Activated naive CD4-positive, alpha-beta T cell treated with anti-CD3 and anti-CD28 coated beads, Interleukin-2, amount 50 U/mL, for 72 hours (primary cell): ENCODE results near the gene INTS7. TPM values are rescaled to one million over a fixed set of nuclear protein-coding genes. Genes with fewer than 3 reads are reported as not detected.
"Not testable (repeated sequence)": the region's sequence is repeated elsewhere in the genome, so short reads cannot be mapped to it uniquely, and the experiment has no call there.

Experiments
- ATAC-seq, 2 donors: fragments of 150-1000 bp; cut with Tn5 transposase; 2 replicates each; pipeline ENCODE4 v1.10.0; 2021; ENCODE audit warnings: mild to moderate bottlenecking in 2 of 2, moderate library complexity in 2 of 2
- DNase-seq, 2 donors: peaks; one replicate each; pipeline ENCODE4 v3.0.0; 2021 to 2022; ENCODE audit warnings: low spot score in 2 of 2
- H3K27ac Mint-ChIP-seq, 2 donors: one replicate each; pipeline ENCODE4 v1.8.0; 2022; ENCODE audit warnings: mild to moderate bottlenecking in 2 of 2, mixed read lengths in 2 of 2
- H3K36me3 Mint-ChIP-seq, 2 donors: one replicate each; pipeline ENCODE4 v1.8.0; 2022; ENCODE audit warnings: mixed read lengths in 2 of 2
- H3K9me3 Mint-ChIP-seq, 2 donors: one replicate each; pipeline ENCODE4 v1.8.0; 2022; ENCODE audit warnings: mixed read lengths in 2 of 2
- total RNA-seq, 2 donors: library from RNA; stranded (reverse); gene quantifications; one replicate each; pipeline ENCODE4 v1.2.3, GENCODE V29; 2022

Gene INTS7
- total RNA-seq, 2 donors from 2014 or later = 27.6 to 28.7 TPM

DNA sequence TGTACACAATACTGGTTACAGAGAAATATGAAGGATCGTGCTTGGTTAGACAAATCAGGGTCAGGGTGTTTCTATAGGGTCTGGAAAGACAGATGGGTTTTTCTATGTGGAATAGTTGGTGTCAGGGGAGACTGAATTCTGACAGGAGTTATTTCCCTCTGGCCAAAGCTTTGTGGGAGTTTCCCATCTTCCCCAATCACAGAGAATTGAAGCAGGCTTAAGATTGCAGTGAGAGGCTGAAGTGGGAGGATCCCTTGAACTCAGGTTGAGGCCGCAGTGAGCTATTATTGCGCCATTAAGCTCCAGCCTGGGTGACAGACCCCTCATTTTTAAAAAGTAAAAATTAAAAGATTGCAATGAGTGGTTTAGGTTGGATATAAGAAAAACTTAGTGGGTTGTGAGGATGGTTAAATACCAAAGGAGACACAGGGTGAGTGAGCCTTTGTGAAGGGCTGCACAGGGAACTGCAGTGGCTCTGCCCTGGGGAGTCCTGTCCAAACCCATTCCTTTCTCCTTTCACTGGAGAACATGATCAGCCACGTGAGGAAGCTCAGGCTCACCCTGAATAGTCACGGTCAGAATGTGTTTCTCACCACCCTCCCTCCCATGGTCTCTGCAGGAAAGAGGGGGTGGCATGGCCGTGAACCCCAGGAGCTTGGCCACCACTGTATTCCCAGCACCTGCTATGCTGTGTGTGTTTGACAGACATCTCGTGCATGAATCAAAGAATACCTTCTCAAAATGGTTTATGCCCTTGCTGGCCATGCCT lies 101.2 kb downstream of the INTS7 start:
- Mint-ChIP-seq H3K27ac (no peak overlapping the region), H3K9me3 (no peaks in the 10 kb centered on the region), H3K36me3 (no peaks in the 10 kb centered on the region)
- DNase-seq = no peak
- ATAC-seq = no peak

DNA sequence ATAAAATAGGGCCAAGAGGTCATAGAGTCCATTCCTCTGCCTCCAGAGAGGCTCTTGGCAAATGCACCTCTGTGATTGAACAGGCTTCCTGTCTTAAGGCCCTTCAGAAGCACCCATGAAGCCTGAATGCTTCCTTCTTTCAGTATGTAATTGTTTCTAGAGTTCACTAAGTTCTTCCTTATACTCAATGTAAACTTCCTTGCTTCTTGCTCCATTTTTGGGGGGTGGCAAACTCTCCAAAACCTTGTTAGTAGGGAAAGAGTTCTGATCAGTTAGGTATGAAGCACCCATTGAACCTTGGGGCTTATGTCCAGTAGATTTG lies 102.5 kb downstream of the INTS7 start:
- no peak overlapping the region for H3K27ac Mint-ChIP-seq
- H3K36me3 Mint-ChIP-seq = no peaks in the 10 kb centered on the region
- DNase-seq (no peak), ATAC-seq (no peak)
- H3K9me3 Mint-ChIP-seq = no peaks in the 10 kb centered on the region

DNA sequence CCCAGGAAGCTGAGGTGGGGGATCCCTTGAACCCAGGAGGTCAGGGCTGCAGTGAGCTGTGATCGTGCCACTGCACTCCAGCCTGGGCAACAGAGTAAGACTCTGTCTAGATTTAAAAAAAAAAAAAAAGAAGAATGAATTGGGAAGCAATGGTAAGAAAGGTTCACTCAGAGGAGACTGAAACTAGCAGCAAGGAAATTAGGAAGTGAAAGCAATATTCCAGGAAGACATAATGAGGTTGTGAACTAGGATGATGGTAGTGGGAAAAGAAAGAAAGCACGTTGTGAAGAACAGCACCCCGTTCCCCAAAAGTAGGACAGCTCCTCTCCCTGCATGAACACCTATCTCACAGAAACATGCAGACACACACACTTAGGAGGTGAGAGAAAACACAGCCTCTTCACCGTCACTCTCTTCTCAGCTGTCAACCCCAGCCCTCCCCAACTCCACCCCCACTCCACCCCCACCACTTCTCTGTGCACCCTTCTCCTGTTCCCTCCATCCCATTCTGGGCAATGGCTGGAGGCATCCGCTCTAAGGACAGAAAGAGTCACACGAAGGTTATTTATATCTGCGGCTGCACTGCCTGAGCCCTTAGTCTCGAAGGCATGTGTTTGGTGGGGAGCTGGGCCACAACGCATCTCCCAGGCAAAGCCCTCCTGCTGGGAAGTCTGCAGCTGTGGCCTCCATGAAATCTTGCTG lies 103.0 kb downstream of the INTS7 start:
- no peak for DNase-seq
- no peak overlapping the region for H3K27ac Mint-ChIP-seq
- no peaks in the 10 kb centered on the region for H3K9me3 Mint-ChIP-seq
- no peak for ATAC-seq
- H3K36me3 Mint-ChIP-seq = no peaks in the 10 kb centered on the region

DNA sequence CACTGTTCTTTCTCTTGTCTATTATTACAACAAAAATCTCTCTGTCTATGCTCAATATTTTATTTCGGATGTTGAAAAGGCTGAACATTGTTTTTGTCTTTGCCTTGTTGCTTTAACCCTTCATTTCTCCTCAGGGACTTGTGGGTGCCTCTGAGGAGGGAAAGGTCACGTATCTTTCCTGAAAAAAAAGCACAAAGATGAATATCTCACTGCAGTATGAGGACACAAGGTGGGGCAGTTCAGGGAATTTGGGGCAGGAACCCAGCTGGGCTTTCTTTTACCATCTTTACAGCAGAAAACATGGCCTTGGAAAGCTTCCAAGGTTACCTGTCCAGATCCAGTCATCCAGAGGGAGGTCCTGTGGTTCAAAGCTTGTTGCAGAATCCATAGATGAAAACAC lies 105.7 kb downstream of the INTS7 start:
- H3K36me3 Mint-ChIP-seq = no peaks in the 10 kb centered on the region
- no peak overlapping the region for H3K27ac Mint-ChIP-seq
- ATAC-seq (no peak), DNase-seq (no peak)
- no peaks in the 10 kb centered on the region for H3K9me3 Mint-ChIP-seq

DNA sequence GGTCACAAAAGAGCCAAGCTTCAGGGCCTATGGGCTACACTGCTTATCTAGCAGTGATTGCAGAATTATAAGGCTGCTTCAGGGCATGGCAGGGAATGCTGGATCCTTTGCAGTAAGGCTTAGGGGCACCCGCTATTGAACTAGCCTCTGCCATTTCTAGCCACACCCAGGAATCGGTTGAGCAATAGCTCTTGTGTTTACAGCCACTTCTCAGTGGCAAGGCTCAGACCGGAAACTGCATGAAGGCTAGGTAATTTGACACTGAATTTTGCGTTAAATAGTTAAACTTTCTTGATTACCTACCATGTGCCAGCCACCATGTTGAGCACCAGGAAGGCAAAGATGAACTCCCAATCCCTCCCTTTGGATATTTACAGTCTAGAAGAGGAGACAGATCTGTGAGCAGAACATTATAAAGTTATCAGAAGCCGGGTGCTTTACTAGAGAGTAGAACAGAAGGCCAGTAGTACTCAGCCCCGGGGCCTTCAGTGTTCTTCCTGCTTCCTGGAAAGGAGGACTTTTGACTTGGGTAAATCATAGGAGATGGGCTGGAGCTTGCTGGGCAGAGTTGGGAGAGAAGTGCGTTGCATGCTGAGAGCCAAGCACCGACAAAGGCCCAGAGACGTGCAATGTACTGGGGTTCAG lies 106.2 kb downstream of the INTS7 start:
- Mint-ChIP-seq H3K36me3 (no peaks in the 10 kb centered on the region), H3K27ac (no peak overlapping the region), H3K9me3 (no peaks in the 10 kb centered on the region)
- no peak for DNase-seq
- no peak for ATAC-seq

DNA sequence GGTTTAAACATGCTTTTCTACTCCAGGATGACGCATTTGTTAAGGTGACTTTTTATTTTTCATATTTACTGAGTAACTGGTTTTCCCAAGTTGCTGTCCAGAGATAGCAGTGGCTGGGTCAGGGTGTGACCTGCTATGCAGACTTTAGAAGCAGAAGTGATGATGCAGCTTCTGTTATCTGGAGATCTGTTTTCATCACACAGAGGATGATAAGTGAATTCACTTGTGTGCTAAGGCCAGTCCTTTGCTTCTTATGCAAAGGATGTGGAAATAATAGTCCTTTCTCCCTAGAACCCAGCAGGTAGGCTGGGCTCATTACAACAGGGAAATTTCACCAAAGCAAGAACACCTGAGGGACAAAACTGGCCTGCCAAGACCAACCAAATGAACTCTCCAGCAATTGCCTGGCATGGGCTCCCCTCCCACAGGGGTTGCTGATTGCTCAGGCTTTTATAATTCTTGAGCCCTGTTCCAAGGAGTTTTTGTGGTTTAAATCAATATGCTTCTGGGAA lies 107.0 kb downstream of the INTS7 start:
- no peak overlapping the region for H3K27ac Mint-ChIP-seq
- H3K9me3 Mint-ChIP-seq = no peaks in the 10 kb centered on the region
- H3K36me3 Mint-ChIP-seq = no peaks in the 10 kb centered on the region
- DNase-seq (no peak), ATAC-seq (no peak)

DNA sequence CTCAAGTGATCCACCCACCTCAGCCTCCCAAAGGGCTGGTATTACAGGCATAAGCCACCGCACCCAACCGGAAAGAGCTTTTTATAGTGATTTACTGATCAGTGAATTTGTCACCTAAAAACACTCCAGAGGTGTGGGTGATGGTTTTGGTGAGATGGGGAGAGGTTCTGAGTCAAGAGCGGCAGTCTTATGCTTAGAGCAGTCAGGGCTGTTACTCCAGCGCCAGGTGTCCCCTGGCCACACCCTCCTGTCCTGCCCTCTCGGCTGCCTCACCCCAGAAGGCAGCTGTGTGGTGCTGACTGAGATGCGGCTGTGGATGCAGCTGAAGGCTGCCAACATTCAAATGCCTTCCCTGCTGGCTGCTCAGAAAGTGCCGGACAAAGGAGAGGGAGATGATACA lies 110.3 kb downstream of the INTS7 start:
- ATAC-seq (peak in 1 of 2 donors; percentile 44), DNase-seq (no peak)
- Mint-ChIP-seq H3K36me3 (no peaks in the 10 kb centered on the region), H3K27ac (no peak overlapping the region), H3K9me3 (no peaks in the 10 kb centered on the region)

DNA sequence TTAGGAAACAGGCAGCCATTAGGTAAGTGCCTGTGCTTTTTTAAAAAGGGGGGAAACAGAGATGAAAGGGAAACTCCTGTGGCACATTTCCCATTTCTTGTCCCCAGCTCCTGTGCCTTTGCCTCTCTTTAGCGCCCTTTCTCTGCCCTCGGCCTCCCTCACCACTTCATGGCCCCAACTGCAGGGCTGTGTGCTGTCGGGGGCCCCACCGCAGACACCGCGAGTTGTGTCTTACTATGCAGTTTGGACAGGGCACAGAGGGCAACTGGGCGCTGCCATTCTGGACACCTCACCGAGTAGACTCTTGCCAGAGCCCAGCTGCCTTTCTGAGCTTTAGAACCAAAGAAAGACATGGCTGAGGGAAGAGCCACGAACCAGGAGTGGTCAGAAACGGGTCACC lies 111.1 kb downstream of the INTS7 start:
- DNase-seq (no peak), ATAC-seq (no peak)
- no peaks in the 10 kb centered on the region for H3K36me3 Mint-ChIP-seq
- H3K9me3 Mint-ChIP-seq = no peaks in the 10 kb centered on the region
- no peak overlapping the region for H3K27ac Mint-ChIP-seq

DNA sequence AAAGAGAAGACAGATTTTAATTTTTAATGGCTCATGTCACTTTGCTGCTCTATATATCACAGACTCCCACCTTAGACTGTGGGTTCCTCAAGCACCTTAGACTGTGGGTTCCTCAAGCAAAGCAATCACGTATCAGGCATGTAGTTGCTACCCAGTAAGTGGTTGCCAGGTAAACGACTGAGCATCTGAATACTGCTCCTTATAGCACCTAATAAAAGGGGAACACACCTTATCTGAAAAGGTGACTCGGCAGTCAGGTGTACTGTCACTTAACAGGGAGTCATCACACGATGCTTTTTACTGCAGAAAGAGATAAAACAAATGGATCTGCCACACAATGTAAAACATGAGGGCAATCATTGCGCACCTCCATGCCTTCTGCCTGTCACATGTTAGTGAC lies 112.3 kb downstream of the INTS7 start:
- Mint-ChIP-seq H3K36me3 (no peaks in the 10 kb centered on the region), H3K9me3 (no peaks in the 10 kb centered on the region), H3K27ac (no peak overlapping the region)
- DNase-seq (no peak), ATAC-seq (no peak)

DNA sequence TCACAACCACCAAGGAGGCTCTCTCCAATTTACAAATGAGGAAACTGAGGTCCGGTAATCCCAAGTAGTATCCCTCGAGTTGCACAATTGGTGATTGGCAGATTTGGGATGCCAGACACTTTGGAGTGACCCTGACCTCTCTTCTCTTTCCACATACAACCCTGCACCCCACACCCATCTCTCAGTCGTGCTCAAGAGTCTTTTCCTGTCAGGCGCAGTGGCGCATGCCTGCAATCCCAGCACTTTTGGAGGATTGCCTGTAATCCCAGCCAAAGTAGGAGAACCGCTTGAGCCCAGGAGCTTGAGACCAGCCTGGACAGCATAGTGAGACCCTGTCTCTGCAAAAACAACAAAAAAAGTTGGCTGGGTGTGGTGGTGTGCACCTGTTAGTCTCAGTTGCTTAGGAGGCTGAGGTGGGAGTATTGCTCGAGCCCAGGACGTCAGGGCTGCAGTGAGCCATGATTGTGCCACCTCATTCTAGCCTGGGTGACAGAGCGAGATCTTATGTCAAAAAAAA lies 113.7 kb downstream of the INTS7 start:
- Mint-ChIP-seq H3K36me3 (no peaks in the 10 kb centered on the region), H3K9me3 (no peaks in the 10 kb centered on the region), H3K27ac (no peak overlapping the region)
- DNase-seq = no peak
- ATAC-seq = no peak

DNA sequence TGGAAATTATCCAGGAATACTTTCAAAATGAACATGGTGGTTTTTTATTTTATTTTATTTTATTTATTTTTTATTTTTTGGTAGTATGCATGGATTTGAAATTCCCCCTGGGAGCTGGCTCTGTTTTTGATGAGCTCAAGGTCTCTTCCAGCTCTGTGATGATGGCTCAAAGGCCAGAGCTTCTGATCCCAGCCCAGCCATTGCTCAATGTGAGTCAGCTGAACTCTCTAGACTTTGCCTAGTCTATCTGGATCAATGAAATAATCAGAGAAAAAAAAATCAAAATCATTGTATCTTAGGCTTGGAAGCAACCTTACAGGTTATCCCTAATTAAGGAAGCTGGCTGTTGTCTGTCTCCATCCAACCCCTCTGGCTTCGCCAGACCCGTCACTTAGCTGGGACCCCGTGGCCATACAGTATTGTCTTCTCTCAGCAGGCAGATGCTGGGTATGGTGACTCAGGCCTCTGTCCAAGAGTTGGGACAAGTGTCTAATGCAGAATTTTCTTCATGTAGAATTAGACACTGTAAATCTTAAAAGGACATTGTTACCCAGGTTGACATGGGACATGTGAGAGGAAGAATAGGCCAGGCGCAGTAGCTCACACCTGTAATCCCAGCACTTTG lies 114.6 kb downstream of the INTS7 start:
- Mint-ChIP-seq H3K27ac (peak overlapping the region in 1 of 2 donors; percentile 70), H3K9me3 (peaks cover 0 to 8% of the 10 kb centered on the region in 2 donors), H3K36me3 (no peaks in the 10 kb centered on the region)
- ATAC-seq (no peak), DNase-seq (no peak)

DNA sequence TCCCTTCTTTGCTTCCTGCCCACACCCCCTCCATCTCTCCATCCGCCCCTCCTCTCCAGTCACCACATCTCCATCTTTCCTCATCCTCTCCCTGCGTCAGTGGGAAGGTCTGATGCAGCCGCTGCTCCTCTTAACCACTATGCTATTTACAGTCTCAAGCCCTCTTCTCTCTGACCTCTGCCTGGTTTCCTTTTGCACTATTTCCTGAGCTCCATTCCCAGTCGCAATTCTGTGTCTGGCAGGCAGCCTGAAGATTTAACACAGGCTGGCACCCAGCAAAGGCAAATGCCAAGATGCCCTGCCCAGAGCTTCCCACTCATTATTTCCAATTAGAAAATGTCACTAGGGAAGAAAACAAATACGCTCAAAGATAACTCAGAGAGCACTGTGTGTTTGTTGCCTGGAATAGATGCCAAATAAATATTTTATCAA lies 115.2 kb downstream of the INTS7 start:
- Mint-ChIP-seq H3K36me3 (no peaks in the 10 kb centered on the region), H3K27ac (no peak overlapping the region), H3K9me3 (peaks cover 0 to 11% of the 10 kb centered on the region in 2 donors)
- ATAC-seq (no peak), DNase-seq (no peak)

DNA sequence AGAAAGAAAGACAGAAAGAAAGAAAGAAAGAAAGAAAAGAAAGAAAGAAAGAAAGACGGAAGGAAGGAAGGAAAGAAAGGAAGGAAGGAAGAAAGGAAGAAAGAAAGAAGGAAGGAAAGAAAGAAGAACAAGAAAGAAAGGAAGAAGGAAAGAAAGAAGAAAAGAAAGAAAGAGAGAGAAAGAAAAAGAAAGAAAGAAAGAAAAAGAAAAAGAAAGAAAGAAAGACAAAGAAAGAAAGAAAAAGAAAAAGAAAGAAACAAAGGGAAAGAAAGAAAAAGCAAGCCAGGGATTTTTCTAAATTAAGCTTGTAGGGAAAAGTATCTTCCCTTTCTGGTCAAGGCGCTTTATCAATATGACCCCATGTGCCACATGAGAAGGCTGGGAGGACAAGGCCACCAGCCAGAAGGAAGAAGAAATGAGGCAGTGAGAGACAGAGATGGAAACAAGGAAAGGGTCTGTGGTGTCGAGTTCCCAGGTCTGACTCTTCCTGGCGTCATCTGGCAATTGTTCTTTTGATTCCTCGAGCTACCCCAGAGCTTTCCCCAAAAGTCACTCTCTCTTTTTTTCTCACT lies 116.4 kb downstream of the INTS7 start:
- ATAC-seq (no peak), DNase-seq (no peak)
- peaks cover 0 to 11% of the 10 kb centered on the region in 2 donors for H3K9me3 Mint-ChIP-seq
- no peaks in the 10 kb centered on the region for H3K36me3 Mint-ChIP-seq
- no peak overlapping the region for H3K27ac Mint-ChIP-seq

DNA sequence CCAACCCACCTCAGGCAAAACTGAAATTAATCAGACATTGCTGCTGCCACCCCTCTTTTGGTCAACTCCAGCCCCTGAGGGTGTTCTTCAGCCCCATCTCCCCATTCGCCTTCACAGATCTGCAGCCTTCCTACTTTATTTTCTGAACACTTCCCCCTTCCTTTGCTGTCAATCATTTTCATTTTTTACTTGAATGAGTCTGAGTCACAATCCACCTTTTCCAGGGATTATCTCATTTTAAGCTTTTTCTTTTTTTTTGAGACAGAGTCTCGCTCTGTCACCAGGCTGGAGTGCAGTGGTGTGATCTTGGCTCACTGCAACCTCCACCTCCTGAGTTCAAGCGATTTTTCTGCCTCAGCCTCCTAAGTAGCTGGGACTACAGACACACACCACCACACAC lies 118.9 kb downstream of the INTS7 start:
- H3K9me3 Mint-ChIP-seq = peaks cover 0 to 11% of the 10 kb centered on the region in 2 donors
- not testable (repeated sequence) for DNase-seq, H3K27ac Mint-ChIP-seq, ATAC-seq, H3K36me3 Mint-ChIP-seq

DNA sequence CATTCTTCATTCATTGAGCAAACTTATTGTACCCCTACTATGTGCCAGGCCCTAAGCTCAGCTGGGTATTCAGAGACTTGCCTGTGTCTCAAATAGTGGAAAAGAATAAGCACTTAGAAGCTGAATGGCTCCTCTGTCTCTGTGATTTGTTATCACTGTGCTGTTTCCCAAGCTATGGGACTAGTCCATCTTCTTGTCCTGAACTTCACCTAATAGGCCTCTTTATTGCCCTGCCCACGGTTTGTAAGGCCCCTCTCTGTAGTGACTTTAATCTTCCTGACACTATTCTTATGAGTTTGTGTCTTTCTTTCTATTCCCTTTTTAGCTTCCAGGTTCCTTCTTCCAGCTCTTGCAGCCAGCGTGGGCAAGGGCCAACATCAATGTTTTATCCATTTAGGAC lies 119.4 kb downstream of the INTS7 start:
- no peak for ATAC-seq

DNA sequence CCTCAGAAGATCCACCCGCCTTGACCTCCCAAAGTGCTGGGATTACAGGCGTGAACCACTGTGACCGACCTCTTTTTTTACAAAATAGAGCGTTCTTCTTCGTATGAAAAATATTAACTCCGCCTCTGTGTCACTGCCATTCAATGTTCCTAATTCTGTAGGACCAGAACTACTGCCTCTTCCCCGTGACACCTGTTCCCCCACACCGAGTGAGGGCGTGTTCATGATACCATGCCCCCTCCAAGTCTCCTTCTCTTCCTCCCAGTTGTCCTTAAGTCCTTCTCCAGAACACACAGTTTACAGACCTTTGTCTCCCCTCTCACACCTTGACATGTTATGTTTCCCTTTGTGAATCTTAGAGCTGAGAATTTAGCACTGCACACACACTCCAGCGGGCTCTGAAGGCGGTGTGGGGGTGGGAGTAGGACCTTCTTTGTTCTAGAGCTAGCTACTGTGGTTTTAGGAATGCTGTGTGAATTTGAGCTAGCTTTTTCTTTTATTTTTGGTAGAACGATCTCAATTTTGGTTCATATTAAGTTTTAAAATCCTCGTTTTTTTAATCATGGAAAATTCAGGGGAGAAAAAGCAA lies 122.4 kb downstream of the INTS7 start:
- no peak overlapping the region for H3K27ac Mint-ChIP-seq
- ATAC-seq (no peak), DNase-seq (no peak)
- no peaks in the 10 kb centered on the region for H3K36me3 Mint-ChIP-seq
- H3K9me3 Mint-ChIP-seq = peaks cover 0 to 16% of the 10 kb centered on the region in 2 donors

More for the DNA sequence above, 119.4 kb downstream of the INTS7 start:
- Mint-ChIP-seq H3K9me3 (peaks cover 0 to 11% of the 10 kb centered on the region in 2 donors), H3K27ac (no peak overlapping the region), H3K36me3 (no peaks in the 10 kb centered on the region)
- no peak for DNase-seq
